Measurements from ENCODE around the gene GRM7.

GRCh38 chr3:7733933-7734332, 873.0 kb downstream of the GRM7 start:
- TF ChIP-seq CTCF (tag by site-specific recombination; IDR thresholded peaks at IDR 0.05) (no peak), ZNF501 (tag by site-specific recombination; IDR thresholded peaks at IDR 0.05) (no peak), ZNF10 (tag by site-specific recombination; IDR thresholded peaks at IDR 0.05) (no peak), TCF7L2 (IDR thresholded peaks at IDR 0.05; ENCODE audit: borderline replicate concordance, low read depth, low read length) (no peak), ZNF664 (tag by site-specific recombination; IDR thresholded peaks at IDR 0.05) (no peak), ZFP3 (tag by site-specific recombination; IDR thresholded peaks at IDR 0.05; ENCODE audit: low read depth) (no peak), ZNF133 (tag by site-specific recombination; IDR thresholded peaks at IDR 0.05) (no peak), ZNF670 (tag by site-specific recombination; IDR thresholded peaks at IDR 0.05; ENCODE audit: low read depth) (no peak), ZNF449 (tag by site-specific recombination; IDR thresholded peaks at IDR 0.05) (no peak), ZNF350 (tag by site-specific recombination; IDR thresholded peaks at IDR 0.05) (no peak), ZIC2 (tag by site-specific recombination; IDR thresholded peaks at IDR 0.05) (no peak)
- TF ChIP-seq, protein P1, sequence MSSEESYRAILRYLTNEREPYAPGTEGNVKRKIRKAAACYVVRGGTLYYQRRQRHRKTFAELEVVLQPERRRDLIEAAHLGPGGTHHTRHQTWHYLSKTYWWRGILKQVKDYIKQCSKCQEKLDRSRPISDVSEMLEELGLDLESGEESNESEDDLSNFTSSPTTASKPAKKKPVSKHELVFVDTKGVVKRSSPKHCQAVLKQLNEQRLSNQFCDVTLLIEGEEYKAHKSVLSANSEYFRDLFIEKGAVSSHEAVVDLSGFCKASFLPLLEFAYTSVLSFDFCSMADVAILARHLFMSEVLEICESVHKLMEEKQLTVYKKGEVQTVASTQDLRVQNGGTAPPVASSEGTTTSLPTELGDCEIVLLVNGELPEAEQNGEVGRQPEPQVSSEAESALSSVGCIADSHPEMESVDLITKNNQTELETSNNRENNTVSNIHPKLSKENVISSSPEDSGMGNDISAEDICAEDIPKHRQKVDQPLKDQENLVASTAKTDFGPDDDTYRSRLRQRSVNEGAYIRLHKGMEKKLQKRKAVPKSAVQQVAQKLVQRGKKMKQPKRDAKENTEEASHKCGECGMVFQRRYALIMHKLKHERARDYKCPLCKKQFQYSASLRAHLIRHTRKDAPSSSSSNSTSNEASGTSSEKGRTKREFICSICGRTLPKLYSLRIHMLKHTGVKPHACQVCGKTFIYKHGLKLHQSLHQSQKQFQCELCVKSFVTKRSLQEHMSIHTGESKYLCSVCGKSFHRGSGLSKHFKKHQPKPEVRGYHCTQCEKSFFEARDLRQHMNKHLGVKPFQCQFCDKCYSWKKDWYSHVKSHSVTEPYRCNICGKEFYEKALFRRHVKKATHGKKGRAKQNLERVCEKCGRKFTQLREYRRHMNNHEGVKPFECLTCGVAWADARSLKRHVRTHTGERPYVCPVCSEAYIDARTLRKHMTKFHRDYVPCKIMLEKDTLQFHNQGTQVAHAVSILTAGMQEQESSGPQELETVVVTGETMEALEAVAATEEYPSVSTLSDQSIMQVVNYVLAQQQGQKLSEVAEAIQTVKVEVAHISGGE (tag by site-specific recombination; conservative IDR thresholded peaks at IDR 0.05; ENCODE audit: low read depth), result no peak
- TF ChIP-seq, protein P2, sequence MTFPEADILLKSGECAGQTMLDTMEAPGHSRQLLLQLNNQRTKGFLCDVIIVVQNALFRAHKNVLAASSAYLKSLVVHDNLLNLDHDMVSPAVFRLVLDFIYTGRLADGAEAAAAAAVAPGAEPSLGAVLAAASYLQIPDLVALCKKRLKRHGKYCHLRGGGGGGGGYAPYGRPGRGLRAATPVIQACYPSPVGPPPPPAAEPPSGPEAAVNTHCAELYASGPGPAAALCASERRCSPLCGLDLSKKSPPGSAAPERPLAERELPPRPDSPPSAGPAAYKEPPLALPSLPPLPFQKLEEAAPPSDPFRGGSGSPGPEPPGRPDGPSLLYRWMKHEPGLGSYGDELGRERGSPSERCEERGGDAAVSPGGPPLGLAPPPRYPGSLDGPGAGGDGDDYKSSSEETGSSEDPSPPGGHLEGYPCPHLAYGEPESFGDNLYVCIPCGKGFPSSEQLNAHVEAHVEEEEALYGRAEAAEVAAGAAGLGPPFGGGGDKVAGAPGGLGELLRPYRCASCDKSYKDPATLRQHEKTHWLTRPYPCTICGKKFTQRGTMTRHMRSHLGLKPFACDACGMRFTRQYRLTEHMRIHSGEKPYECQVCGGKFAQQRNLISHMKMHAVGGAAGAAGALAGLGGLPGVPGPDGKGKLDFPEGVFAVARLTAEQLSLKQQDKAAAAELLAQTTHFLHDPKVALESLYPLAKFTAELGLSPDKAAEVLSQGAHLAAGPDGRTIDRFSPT (tag by site-specific recombination; IDR thresholded peaks at IDR 0.05), result no peak
- TF ChIP-seq, protein P3, sequence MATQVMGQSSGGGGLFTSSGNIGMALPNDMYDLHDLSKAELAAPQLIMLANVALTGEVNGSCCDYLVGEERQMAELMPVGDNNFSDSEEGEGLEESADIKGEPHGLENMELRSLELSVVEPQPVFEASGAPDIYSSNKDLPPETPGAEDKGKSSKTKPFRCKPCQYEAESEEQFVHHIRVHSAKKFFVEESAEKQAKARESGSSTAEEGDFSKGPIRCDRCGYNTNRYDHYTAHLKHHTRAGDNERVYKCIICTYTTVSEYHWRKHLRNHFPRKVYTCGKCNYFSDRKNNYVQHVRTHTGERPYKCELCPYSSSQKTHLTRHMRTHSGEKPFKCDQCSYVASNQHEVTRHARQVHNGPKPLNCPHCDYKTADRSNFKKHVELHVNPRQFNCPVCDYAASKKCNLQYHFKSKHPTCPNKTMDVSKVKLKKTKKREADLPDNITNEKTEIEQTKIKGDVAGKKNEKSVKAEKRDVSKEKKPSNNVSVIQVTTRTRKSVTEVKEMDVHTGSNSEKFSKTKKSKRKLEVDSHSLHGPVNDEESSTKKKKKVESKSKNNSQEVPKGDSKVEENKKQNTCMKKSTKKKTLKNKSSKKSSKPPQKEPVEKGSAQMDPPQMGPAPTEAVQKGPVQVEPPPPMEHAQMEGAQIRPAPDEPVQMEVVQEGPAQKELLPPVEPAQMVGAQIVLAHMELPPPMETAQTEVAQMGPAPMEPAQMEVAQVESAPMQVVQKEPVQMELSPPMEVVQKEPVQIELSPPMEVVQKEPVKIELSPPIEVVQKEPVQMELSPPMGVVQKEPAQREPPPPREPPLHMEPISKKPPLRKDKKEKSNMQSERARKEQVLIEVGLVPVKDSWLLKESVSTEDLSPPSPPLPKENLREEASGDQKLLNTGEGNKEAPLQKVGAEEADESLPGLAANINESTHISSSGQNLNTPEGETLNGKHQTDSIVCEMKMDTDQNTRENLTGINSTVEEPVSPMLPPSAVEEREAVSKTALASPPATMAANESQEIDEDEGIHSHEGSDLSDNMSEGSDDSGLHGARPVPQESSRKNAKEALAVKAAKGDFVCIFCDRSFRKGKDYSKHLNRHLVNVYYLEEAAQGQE (tag by site-specific recombination; IDR thresholded peaks at IDR 0.05), result no peak
